ENCODE data around the gene SAP30BP. TPM values are rescaled to one million over a fixed set of nuclear protein-coding genes. Genes with fewer than 3 reads are reported as not detected.
A peak's percentile ranks its signal among the peaks of the same experiment; 100 is the strongest.
"Not testable (repeated sequence)": the region's sequence is repeated elsewhere in the genome, so short reads cannot be mapped to it uniquely, and the experiment has no call there.

Gene SAP30BP
- total RNA-seq, 1 donor from 2014 or later, result 66.7 TPM

DNA sequence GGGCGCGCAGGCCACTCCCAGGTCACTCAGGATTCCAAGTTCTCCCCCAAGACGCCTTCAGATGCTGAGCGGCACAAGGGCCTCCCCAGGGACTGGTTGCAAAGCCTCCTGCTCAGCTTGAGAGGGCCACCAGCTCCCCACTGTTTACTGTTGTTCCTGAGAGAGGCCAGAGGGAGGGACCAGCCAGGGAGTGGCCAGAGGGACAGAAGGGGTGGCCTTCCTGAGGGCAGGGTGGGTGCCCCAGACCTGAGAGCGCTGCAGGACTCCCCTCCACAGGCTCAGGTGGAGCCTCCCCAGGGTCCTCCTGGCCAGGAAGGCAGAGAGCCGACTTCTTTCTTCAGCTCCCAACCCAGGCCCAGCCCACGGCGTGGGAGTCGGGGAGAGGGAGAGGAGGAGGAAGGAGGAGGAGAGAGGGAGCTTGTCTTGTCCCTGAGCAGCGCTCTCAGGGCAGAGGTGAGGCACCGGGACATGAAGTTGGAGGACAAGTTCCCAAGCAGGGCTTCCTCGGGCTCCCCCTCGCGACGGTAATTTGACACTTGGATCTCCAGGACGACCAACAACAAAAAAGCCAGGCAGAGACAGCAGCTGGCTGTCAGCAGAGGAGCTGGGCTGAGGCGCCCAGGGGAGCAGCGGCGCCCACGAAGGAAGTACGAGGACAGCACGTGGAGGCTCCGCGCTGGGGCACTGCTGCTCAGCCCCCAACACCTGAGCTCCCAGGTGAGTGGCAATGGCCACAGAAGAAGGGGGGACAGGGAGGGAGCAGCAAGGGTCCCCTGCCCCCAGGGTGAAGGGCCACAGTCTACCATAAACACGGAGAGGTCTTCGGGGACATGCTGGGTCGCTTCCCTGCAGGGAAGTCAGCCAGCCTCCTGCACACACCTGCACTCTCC, 33.4 kb upstream of the SAP30BP start:
- peak; percentile 57 for DNase-seq (ENCODE audit: low read depth, low spot score)

DNA sequence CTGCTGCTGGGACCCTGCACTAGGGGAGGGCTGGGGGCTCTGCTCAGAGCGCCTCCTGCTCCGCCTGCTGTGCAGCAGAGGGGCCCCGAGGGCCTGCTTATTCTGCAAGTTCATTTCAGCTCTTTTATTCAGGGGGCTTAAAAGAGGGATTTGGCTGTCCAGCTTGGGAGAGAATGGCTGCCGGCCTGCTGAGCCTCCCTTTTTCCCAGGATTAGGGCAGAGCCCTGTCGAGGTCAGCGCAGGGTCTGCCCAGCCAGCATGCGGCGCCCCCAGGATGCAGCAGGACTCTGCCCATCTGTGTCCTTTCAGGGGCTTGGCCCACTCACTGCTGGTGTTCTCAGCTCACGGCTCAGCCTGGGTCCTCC, 32.8 kb upstream of the SAP30BP start:
- no peak for DNase-seq (ENCODE audit: low read depth, low spot score)

DNA sequence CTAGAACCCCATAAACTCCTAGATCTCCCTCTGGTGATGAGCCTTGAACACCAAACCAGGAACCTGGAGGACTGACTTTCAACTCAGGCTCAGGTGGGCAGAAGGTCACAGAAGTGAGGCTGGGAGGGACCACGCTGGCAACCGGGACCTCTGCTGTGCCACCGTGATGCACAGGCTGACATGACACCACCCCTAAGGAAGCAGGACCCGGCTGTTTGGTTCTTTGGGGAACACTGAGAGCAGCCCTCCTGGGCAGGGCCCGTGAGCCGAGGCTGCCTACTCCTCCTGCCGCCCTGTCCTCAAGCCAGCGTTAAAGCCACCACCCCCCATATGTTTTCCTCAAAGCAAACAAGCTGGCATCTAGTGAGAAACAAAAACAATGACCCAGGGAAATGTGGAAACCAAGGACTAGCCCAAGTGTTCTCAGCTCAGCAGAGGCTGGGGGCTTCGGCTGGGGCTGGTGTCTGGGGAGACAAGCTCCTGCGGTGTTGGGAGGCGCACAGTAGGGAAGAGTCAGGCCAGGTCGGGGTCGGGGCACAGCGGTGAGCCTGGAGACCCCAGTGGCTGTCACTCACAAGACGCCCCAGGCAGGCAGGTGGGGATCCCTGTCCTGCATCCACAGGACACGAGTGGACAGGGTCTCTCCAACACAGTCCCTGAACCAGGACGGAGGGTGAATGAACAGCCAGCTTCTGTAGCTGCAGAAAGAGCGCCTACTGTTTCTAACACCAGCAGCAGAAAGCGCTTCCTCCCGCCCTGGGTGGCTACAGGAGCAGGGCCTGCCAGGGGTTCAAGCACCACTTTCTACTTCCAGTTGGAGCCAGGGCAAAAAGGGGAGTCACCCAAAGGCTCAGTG, 32.2 kb upstream of the SAP30BP start:
- no peak for DNase-seq (ENCODE audit: low read depth, low spot score)

DNA sequence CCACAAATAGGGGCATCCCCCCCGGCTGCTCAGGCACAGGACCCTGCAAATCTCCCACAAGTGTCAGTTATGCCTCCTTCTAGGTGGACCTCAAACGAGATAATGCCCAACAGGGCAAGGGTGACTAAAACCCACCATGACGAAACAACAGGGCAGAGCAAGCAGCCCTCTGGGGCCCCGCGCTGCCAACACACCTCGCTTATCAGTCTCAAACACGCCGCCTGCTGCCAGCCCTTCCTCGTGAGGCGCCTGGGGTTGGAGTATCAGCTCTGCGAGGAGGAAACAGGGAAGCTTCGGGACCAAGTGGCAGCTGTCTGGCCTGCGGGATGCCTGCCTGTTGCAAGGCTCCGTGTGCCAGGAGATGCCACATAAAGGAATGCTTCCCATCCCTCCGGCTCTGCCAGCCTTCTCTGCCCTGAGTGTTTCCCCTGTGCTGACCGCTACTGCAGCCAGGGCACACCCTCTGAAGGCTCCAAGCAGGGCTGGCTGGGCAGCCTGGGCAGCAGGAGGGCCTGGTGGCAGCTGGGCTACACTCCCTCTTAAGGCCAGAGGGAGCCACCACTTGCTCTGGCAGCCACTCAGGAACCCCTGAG, 31.4 kb upstream of the SAP30BP start:
- DNase-seq (ENCODE audit: low read depth, low spot score), result no peak

DNA sequence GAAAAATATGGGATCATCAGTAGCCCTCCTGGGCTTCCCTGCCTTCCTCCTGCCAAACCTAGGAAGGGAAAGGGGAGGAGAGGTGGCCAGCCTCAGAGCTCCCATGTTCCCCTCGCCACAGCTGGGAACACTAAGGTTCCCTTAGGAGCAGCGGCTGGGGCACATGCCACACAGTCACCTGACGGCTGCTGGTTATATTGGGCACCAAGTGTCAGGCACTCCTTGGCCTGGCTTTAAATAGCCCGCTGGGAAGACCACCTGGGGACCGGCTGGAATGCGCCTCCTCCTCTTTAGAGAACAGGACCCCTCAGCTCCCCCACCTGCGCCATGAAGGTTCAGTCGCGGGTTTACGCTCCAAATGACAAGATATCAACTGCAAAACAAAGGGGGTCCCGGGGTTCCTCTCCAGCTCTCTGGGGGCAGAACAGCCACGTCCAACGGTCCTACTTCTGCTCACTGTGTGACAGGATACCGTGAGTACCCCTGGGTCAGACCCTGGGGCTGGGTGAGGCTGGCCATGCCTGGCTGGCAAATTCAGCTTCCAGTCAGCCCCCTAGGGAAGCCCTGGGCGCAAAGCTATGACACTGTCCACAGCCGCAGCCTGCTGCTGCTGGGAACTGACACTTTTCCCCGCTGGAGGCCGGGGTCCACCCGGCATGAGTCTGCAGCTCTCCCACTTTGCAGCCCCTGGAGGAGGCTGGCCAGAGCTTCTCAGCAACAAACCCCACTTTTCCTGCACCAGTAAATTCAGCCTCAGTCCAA, 30.6 kb upstream of the SAP30BP start:
- no peak for DNase-seq (ENCODE audit: low read depth, low spot score)

DNA sequence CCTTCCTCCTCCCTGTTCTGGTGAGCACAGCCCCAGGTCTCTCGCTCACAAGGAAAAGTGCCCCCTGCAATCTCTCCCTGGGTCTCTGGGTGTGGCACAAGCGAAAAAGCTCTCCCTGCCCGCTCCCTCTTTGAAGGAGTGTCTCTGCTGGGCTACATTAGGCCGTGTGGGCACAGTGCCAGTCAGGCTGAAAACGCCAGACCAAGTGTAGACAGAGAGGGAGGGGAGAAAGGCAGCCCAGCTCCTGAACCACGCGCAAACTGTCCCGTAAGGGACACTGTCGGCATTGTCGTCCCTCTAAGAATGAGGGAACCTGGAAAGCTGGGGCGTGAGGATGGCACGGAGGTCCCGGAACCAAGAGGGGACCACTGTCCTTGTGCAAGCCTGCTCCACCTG, 30.0 kb upstream of the SAP30BP start:
- DNase-seq (ENCODE audit: low read depth, low spot score), result no peak

DNA sequence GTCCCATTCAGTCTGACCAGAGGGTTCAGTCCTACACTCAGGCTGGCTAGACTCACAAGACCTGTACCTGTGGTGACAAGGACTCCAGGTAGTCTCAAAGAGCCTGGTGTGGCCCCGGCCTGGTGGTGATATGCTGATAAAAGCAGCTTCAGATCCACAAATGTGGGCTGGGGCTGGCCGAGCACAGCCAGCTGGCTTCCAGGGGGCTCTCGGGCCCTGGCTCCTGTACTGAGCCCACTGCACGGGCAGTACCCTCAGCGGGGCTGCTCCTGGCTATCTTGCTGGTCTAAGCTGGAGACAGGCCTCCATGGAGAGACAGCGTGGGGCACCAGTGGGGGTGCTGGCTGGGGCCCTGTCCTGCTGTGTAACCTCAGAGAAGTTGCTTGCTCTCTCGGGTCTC, 29.6 kb upstream of the SAP30BP start:
- DNase-seq (ENCODE audit: low read depth, low spot score), result no peak

DNA sequence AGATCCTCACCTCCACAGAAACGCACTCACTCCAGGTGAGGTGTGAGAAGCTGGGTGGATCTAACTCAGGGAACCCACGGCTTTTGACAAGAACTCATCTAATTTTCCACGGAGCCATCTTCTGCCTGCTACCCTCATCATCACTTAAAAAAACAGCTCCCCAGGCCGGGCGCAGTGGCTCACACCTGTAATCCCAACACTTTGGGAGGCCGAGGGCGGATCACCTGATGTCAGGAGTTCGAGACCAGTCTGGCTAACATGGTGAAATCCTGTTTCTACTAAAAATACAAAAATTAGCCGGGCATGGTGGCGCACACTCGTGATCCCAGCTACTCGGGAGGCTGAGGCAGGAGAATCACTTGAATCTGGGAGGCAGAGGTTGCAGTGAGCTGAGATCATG, 29.1 kb upstream of the SAP30BP start:
- not testable (repeated sequence) for DNase-seq (ENCODE audit: low read depth, low spot score)

DNA sequence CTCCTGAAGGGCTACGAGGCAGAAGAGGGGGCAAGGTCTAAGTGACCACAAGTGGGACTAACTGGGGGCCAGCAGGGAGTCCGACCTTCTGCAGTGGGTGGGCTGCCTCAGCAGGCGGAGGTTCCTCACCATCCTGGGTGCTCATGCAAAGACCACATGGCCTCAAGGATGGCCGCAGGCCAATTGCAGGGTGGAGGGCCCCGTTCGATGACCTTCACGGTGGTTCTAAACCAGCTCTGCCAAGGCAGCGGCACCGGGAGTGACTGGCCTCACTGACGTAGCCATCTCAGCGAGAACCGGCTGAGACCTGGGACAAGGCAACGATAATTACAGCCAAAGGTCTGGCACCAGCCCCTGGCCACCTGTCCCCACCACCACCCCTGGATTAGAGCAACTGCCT, 28.2 kb upstream of the SAP30BP start:
- DNase-seq (ENCODE audit: low read depth, low spot score), result no peak

DNA sequence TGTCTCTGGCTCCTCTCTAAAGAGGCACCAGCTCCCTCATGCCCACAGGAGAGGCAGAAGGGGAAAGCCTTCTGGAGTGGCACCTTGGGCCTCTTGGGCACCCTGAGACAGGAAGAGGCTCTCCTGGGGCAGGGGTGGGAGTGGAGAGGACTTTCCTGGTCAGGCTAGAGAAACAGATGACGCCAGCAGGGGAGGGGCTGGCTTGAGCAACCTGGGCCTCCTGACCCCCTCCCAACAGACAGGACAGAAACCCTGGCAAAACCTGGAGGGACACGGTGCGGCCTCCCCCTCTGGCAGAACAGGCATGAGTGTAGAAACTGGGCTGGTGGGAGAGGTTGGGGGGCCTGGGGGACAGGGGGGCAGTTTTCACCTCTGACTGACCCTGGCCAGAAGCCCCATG, 27.8 kb upstream of the SAP30BP start:
- no peak for DNase-seq (ENCODE audit: low read depth, low spot score)

DNA sequence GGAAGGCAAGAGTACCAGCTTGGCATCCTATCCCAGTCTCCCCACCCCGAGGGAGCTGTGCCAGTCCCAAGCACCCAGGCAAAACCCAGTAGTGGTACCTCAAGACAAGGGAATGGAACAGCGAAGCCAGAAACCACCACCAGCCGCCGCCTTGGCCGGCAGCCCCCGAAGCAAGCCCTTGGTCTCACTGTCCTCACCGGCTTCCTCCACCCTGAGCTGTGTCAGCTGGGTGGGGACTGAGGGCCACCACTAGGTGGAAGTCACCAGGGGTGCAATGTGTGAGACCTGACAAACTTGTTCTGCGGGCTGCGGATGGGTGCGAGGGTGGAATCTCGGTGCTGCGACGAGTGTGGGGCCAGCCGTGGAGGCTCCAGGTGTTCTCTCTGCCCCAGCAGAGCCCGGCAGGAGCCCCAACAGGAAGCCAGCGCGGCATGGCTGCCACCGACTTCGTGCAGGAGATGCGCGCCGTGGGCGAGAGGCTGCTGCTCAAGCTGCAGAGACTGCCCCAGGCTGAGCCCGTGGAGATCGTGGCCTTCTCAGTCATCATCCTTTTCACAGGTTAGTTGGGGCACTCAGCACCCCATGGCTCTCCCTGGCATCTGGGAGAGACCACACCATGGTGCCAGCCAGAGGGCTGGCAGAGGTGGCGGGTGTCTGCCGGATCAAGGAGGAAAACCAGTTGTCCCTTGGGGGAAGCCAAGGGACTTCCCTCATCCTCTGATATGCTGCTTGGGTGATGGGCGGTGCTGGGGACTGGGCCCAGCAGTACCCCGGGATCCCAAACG, 27.2 kb upstream of the SAP30BP start:
- DNase-seq (ENCODE audit: low read depth, low spot score), result no peak

DNA sequence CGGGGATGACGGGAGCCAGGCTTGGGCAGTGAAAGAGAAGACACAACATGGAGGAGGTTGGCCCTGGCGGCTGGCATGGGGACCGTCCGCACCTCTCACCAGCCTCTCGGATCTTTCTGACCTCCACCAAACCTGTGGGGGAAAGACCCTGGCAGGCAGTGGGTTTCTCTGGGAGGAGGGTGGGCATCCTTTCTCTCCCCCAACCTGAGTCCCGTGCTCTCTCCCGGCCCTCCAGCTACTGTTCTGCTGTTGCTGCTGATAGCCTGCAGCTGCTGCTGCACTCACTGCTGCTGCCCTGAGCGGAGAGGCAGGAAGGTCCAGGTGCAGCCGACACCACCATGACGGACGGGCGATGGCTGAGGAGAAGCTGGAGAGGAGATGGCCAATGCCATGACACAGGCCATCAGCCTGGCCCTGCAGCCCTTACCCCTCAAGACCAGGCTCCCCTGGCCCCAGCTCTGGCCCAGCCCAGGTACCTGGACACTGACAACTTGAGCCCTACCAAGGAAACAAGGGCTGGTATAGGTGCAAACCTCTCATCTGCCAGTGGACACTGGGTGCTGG, 26.5 kb upstream of the SAP30BP start:
- no peak for DNase-seq (ENCODE audit: low read depth, low spot score)

DNA sequence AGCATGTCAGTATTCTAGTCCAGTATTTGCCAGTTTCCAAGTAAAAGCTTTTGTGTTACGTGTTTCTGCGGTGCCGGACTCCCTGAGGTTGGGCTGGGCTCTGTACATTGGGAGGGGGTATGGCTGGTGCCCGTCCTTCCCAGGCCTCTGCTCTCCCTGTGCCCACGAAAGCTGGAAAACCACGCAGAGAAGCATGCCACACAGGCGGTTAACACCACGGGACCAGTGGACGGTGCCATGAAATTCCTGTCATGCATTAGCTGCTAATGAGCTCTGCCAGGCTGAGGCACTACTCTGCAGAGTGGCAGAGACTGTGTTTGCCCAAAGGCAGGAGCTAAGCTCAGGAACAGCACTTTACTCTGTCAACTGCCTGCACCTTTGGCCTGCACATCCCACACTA, 25.8 kb upstream of the SAP30BP start:
- no peak for DNase-seq (ENCODE audit: low read depth, low spot score)

DNA sequence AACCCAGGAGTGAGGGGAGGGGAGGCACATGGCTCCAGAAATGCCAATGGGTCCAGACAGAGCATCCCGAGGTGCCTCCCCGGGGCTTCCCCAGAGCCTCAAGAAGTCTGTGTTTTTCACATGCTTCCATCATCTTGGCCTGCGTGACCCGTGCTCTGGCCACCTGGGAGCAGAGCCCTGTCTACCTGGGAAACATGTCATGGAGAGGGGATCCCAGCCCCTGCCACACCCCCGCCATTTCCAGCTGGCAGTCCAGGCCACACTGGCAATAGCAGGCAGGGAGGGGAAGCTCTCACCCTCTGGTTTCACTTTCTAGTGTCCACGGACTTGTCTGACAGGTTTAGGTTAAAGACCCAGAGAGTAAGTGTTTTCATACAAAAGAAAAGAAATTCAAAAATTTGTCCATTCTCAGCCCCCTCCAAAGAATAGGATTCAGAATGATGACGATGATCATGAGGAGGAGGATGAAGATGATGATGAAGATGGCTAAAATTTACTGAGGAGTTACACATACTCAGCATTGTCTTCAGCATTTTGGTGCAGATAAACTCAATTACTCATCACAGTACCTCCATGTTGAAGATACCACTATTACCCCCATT, 24.9 kb upstream of the SAP30BP start:
- DNase-seq (ENCODE audit: low read depth, low spot score), result no peak

DNA sequence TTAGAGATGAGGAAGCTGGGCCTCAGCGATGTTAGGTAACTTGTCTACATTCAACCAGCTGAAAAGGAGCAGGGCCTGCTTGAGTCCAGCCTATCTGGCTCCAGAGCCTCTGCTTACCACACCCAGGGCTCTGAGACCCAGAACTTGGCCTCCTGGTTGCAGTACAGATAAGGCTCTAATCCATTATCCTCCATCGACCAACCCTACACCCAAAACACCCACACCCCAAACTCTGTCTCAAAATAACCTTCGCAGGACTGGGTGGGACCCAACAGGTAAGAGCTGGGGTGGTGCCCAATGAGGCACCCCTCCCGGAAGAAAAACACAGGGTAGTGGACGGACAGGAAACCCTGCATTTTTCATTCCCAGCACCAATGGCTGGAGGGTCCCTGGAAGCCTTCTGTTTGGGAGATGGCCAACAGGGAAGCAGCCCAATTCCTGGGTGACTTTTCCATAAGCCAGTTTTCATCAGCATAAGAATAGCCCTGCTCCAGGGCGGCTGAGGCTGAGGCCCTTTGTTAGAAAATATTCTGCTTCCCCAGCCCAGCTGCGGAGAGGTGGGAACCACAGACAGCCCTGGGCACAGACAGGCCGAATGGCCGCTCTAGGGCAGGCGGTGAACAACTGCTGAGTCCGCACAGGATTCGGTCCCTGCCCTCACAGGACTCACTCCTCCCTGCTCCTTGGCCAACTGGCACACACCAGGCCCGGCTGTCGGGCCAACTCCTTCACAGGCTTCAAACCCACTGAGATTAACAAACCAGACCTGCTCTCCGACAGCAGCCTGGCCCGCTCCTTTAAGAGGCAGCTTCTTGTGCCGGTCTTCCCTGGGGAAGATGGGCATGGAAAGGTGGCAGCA, 24.1 kb upstream of the SAP30BP start:
- no peak for DNase-seq (ENCODE audit: low read depth, low spot score)

DNA sequence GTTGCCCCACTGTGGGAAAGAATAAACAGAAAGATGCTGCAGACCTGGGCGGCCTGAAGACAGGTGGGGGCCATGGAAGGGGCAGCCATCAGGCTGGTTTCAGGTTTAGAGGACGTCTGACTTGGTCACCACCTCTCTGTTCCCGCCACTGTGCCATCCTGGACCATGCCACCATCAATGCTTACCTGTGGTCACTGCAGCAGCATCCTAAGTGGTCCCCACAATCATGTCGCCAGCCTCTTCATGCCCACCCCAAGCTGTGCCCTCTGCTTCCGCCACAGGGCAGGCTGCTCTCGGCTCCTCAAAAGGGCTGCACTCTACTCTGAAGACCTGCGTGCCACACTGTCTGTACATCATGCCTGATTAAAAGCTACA, 23.5 kb upstream of the SAP30BP start:
- DNase-seq (ENCODE audit: low read depth, low spot score), result no peak

DNA sequence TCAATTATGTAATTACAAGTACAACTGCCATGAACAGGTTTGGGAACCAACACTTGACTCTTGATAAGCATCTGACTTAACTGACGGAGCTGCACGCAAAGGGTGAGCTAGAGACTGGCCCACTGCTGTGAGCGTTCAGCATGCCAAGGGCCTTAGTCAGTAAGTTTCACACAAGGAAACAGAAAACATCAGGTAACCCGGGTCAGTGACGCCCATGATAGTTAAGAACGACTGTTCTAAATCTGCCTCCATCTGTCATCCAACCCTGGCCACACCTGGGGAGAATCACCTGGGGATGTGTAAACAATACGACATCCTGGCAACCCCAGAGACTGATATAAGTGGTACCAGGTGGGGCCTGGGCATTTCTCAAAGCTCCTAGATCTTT, 21.6 kb upstream of the SAP30BP start:
- peak; percentile 26 for DNase-seq (ENCODE audit: low read depth, low spot score)

DNA sequence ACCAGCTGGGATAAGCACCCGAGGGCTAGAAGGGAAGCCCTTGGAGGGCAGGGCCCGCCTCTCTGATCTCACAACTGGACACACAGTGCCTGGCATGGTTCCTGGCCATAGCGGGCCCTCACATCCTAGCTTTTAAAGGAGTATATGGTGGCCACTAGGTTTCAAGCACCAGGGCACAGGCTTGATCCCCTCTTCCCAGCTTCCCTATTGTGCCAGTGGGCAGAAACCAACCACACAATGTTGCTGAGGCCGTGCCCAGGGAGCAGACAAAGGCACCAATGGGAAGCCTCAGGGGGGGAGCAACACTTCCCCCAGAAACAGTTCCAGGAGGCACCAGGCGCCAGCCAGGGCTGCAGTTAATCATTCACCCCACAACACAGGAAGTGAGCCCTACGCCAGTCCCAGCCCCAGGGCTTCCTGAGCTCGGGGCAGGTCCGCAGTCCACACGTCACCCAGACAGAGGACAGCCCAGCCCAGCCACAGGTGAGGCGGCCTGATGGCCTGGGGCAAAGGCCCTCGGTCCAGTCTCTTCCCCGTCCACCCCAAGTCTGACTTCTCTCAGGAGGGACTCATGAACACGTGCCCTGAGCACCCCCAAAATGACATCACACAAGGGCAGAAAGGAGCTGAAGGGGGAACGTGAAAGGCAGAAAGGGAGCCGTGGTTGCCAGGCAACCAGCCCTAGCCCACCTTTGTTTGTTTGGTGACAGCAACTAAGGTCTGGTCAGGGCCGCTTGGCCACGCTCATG, 21.1 kb upstream of the SAP30BP start:
- DNase-seq (ENCODE audit: low read depth, low spot score), result peak; percentile 46
